K562 (cell line): ENCODE data around the gene NECAB2. TPM values are rescaled to one million over a fixed set of nuclear protein-coding genes. Genes with fewer than 3 reads are reported as not detected.
A peak's percentile ranks its signal among the peaks of the same experiment; 100 is the strongest.

Experiments
- ATAC-seq: fragments of 200-7000 bp; cut with Tn5 transposase; 3 replicates; pipeline ENCODE4 v1.9.1; 2020; ENCODE audit warnings: moderate library complexity
- BruUV-seq: library from RNA; stranded (reverse); fragments of 400-500 nt; replicated peaks from 2 replicates; lab custom pipeline; 2021; lab: Mats Ljungman, UMichigan
- CTCF ChIA-PET: fragments of 300-600 bp; formaldehyde crosslinking; extraction: SDS; loops from one replicate; lab custom pipeline; 2021; ENCODE audit warnings: low intra/inter-chr PET ratio; lab: Yijun Ruan, JAX
- POLR2A ChIA-PET: fragments of 300-600, 350-650 bp; sonication (Branson Sonifier 250); formaldehyde crosslinking; extraction: SDS; loops from one replicate; lab custom pipeline; 2021; ENCODE audit warnings: antibody characterized with exemption, inconsistent platforms; lab: Yijun Ruan, JAX
- DNase-seq, 4 experiments: peaks; one replicate each; pipeline versions ENCODE4 v3.0.0 to v3.0.0-alpha.2; 2011 to 2018; ENCODE audit warnings: low spot score in 3 of 4, mixed read lengths in 3 of 4; ENCODE audit errors: extremely low read depth in 1 of 4
- FAIRE-seq: peaks from 2 replicates; lab custom pipeline; 2011; peaks lifted over from hg19 to GRCh38; lab: Jason Lieb, UNC
- H2AFZ ChIP-seq: 2 replicates; pipeline ENCODE4 v1.6.0; 2011; ENCODE audit warnings: low read depth, low read length, control low read depth, inconsistent platforms
- H3K27ac ChIP-seq: fragments of 200-600 bp; 3 replicates; pipeline ENCODE4 v1.8.0; 2011; ENCODE audit warnings: low read depth, mild to moderate bottlenecking, control low read depth, inconsistent platforms, low read length, moderate library complexity, mixed read lengths; ENCODE audit errors: extremely low read depth
- H3K27me3 ChIP-seq, 2 experiments: fragments of 300-600 bp in 1 of 2; 2 replicates in 1 of 2; 3 replicates in 1 of 2; pipeline versions ENCODE4 v1.6.0 to v1.8.0; 2011; ENCODE audit warnings: inconsistent platforms in 2 of 2, low read length in 2 of 2, mild to moderate bottlenecking in 1 of 2, mixed read lengths in 1 of 2, moderate library complexity in 1 of 2; ENCODE audit not compliant: control insufficient read depth in 2 of 2, insufficient read depth in 2 of 2
- H3K36me3 ChIP-seq: fragments of 300-600 bp; 3 replicates; pipeline ENCODE4 v1.8.0; 2011; ENCODE audit warnings: mild to moderate bottlenecking, low read length, inconsistent platforms; ENCODE audit not compliant: control insufficient read depth, insufficient read depth
- H3K4me1 ChIP-seq, 2 experiments: fragments of 200-600 bp in 1 of 2; replicated peaks in 1 of 2; 2 replicates in 1 of 2; 3 replicates in 1 of 2; pipeline versions ENCODE4 v1.5.1 to v1.8.0; 2011; ENCODE audit warnings: inconsistent platforms in 2 of 2, low read length in 2 of 2, mild to moderate bottlenecking in 1 of 2, mixed read lengths in 1 of 2, moderate library complexity in 1 of 2; ENCODE audit not compliant: control insufficient read depth in 2 of 2, insufficient read depth in 2 of 2
- H3K4me2 ChIP-seq: 2 replicates; pipeline ENCODE4 v1.6.1; 2011; ENCODE audit warnings: low read length, control low read depth, inconsistent platforms, mixed read lengths; ENCODE audit not compliant: insufficient read depth
- H3K4me3 ChIP-seq: fragments of 200-600 bp; sonication (generic), shearing (Covaris generic); 2 replicates; pipeline ENCODE4 v1.5.1; 2016; ENCODE audit warnings: control low read depth, inconsistent platforms
- H3K79me2 ChIP-seq: fragments of 200-600 bp; 3 replicates; pipeline ENCODE4 v1.8.0; 2011; ENCODE audit warnings: low read length, inconsistent platforms; ENCODE audit not compliant: control insufficient read depth, insufficient read depth
- H3K9ac ChIP-seq, 2 experiments: 2 replicates each; pipeline versions ENCODE4 v1.6.0 to v1.6.1; 2011; ENCODE audit warnings: low read depth in 2 of 2, low read length in 2 of 2, control low read depth in 1 of 2, inconsistent platforms in 1 of 2, mild to moderate bottlenecking in 1 of 2, mixed read lengths in 1 of 2; ENCODE audit not compliant: insufficient read depth in 1 of 2
- H3K9me1 ChIP-seq: one replicate; pipeline ENCODE4 v1.6.0; 2011; ENCODE audit warnings: inconsistent platforms, mild to moderate bottlenecking, low read length, moderate library complexity; ENCODE audit not compliant: control insufficient read depth, insufficient read depth
- H3K9me3 ChIP-seq: replicated peaks from 2 replicates; pipeline ENCODE4 v1.5.1; 2011; ENCODE audit warnings: low read depth, low read length, inconsistent platforms; ENCODE audit not compliant: control insufficient read depth, insufficient read depth
- H4K20me1 ChIP-seq: replicated peaks from 2 replicates; pipeline ENCODE4 v1.6.1; 2011; ENCODE audit warnings: low read length, inconsistent platforms, mixed read lengths; ENCODE audit not compliant: control insufficient read depth, insufficient read depth
- ARID1B ChIP-seq: fragments of 450-650 bp; IDR thresholded peaks from 2 replicates; pipeline ENCODE4 v1.6.1; 2016; ENCODE audit warnings: antibody characterized with exemption, mild to moderate bottlenecking, inconsistent platforms
- BRF1 ChIP-seq: IDR thresholded peaks from 3 replicates; pipeline ENCODE4 v1.6.1; 2011; ENCODE audit warnings: borderline replicate concordance, mild to moderate bottlenecking; ENCODE audit not compliant: insufficient read length; ENCODE audit errors: extremely low read depth
- CEBPG ChIP-seq, 3 experiments: fragments of 200-800 bp in 1 of 3; sonication (Bioruptor generic) in 1 of 3; sonication (generic) in 1 of 3; formaldehyde crosslinking in 1 of 3; IDR thresholded peaks in 2 of 3; conservative IDR thresholded peaks in 1 of 3; 2 replicates each; pipeline versions ENCODE4 v1.6.1 to v1.8.0; 2016 to 2022; ENCODE audit warnings: missing compliant biosample characterization in 2 of 3, missing genetic modification characterization in 2 of 3, mild to moderate bottlenecking in 1 of 3, missing genetic modification reagents in 1 of 3
- ELF4 ChIP-seq: fragments of 450-650 bp; formaldehyde crosslinking; IDR thresholded peaks from 2 replicates; pipeline ENCODE4 v1.4.0; 2022; ENCODE audit warnings: missing genetic modification characterization
- EWSR1 ChIP-seq: fragments of 450-650 bp; IDR thresholded peaks from 2 replicates; pipeline ENCODE4 v1.6.1; 2018; ENCODE audit warnings: borderline replicate concordance, mild to moderate bottlenecking, low read depth, moderate library complexity; ENCODE audit not compliant: partially characterized antibody
- FUS ChIP-seq: fragments of 200-400 bp; formaldehyde crosslinking; optimal IDR thresholded peaks from 2 replicates; pipeline ENCODE3; 2017; ENCODE audit warnings: low read depth, low read length
- NEUROD1 ChIP-seq: fragments of 150-350 bp; IDR thresholded peaks from 2 replicates; pipeline ENCODE4 v1.6.1; 2014; ENCODE audit warnings: borderline replicate concordance, low read length, low read depth; ENCODE audit not compliant: partially characterized antibody
- PTBP1 ChIP-seq: fragments of 200-400 bp; formaldehyde crosslinking; IDR thresholded peaks from 2 replicates; pipeline ENCODE4 v1.6.1; 2017; ENCODE audit warnings: low read depth, low read length
- THRAP3 ChIP-seq: fragments of 450-650 bp; IDR thresholded peaks from 2 replicates; pipeline ENCODE4 v1.6.1; 2016; ENCODE audit warnings: mild to moderate bottlenecking, inconsistent platforms, borderline replicate concordance
- YBX1 ChIP-seq: fragments of 450-650 bp; IDR thresholded peaks from 2 replicates; pipeline ENCODE4 v1.7.1; 2016; ENCODE audit warnings: mild to moderate bottlenecking
- ZNF165 ChIP-seq: fragments of 250-450 bp; sonication (Bioruptor Pico); IDR thresholded peaks from 2 replicates; pipeline ENCODE4 v1.4.0; 2020; ENCODE audit warnings: borderline replicate concordance
- ZNF316 ChIP-seq: fragments of 450-650 bp; IDR thresholded peaks from 2 replicates; pipeline ENCODE4 v1.6.1; 2016
- ZNF408 ChIP-seq: fragments of 250-450 bp; sonication (Bioruptor Pico); IDR thresholded peaks from 2 replicates; pipeline ENCODE4 v1.4.0; 2020; ENCODE audit warnings: low read depth, mild to moderate bottlenecking, moderate library complexity
- ZNF586 ChIP-seq: fragments of 450-650 bp; formaldehyde crosslinking; conservative IDR thresholded peaks from 2 replicates; pipeline ENCODE4 v1.4.0; 2020; ENCODE audit warnings: mild to moderate bottlenecking, moderate library complexity
- ZNF696 ChIP-seq: fragments of 250-450 bp; sonication (Bioruptor Pico); conservative IDR thresholded peaks from 2 replicates; pipeline ENCODE4 v1.4.0; 2020; ENCODE audit warnings: mild to moderate bottlenecking, moderate library complexity
- WGBS: fragments of 100-300 bp; shearing (Covaris generic); methylation state at CpG from one replicate; pipeline ENCODE4 v1.1.6; 2016; ENCODE audit warnings: low coverage, mixed read lengths; ENCODE audit not compliant: insufficient coverage; ENCODE audit errors: missing lambda C conversion rate; 5-methylcytosine and 5-hydroxymethylcytosine counted together
- in situ Hi-C: fragments of 300-500 bp; cut with MboI; formaldehyde crosslinking; loops from 4 replicates; pipeline ENCODE4 v1.15.0; 2018; ENCODE audit warnings: inconsistent platforms, mixed read lengths
- intact Hi-C: fragments of 100-400 bp; cut with micrococcal nuclease; formaldehyde crosslinking; loops from 2 replicates; pipeline ENCODE4 v1.14.2; 2022
- polyA plus RNA-seq, 8 experiments: library from polyadenylated mRNA; depleted of rRNA in 4 of 8; stranded (reverse) in 5 of 8; unstranded in 3 of 8; fragments of >200 nt; fragmentation: Nextera tagmentation in 2 of 8; fragmentation: Illumina TruSeq in 1 of 8; extraction: Ambion mirVana in 2 of 8; extraction: Trizol in 1 of 8; gene quantifications; 2 replicates each; pipeline versions ENCODE4 v1.2.1 to v1.2.3, GENCODE V29; 2011 to 2014; ENCODE audit warnings: inconsistent platforms in 1 of 8, missing spikeins in 1 of 8
- total RNA-seq, 7 experiments: library from RNA; depleted of rRNA in 6 of 7; stranded (reverse); fragments of >200 nt in 6 of 7; fragmentation: Illumina TruSeq in 2 of 7; extraction: Trizol in 2 of 7; gene quantifications; 2 replicates each; pipeline versions ENCODE4 v1.2.1 to v1.2.3, GENCODE V29; 2011 to 2021; ENCODE audit warnings: low replicate concordance in 1 of 7
- TF ChIP-seq, protein P1 (sequence below), 2 experiments: fragments of 450-650 bp; conservative IDR thresholded peaks; 2 replicates each; pipeline ENCODE4 v1.6.1; 2017; ENCODE audit warnings: mild to moderate bottlenecking in 2 of 2, moderate library complexity in 2 of 2
- TF ChIP-seq, protein P2 (sequence below): sonication (generic); formaldehyde crosslinking; IDR thresholded peaks from 2 replicates; pipeline ENCODE4 v1.5.0; 2020; ENCODE audit warnings: missing genetic modification reagents

NECAB2 gene
- total and polyA plus RNA-seq, 9 of the 15 experiments (the other 6 are each of a cell fraction or from before 2014, with no cell fraction given), result 0.03 to 0.28 TPM; not detected in 7

DNA sequence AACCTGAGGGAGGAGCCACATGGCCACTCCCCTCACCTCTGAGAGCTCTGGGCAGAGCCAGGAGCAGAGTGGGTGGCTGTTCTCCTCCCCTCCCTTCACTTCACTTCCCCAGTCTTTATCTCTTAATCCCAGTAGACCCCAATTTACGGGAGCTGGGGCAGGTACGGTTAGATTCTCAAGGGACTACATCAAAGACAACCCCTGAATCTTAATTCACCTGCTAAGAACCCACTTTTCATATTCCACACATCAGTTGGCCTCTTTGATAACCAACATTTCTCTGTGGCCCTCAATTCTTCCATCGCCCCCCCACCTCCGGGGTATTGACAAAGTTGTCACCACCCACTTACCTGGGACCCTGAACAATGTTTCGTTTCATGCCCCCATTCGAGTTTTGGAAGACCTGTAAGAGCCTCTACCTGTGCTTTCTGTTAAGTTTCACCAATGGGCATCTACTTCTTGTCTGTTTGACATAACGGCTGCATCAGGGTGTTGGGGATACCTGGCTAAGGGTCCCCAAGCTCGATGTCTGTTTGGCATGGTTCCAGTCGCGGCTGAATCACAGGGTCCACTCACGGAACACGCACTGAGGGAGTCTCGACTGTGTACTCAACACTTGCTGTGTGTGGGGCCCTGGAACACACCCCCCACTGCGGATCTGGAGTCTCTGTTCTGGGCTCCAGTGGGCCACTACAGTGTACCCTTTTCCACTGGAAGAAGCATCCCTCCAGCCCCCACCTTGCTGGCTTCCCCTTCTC, 46.7 kb downstream of the NECAB2 start:
- no TSS peak for BruUV-seq
- FAIRE-seq (peak; percentile 32), DNase-seq (no peak), ATAC-seq (no peak)
- H3K4me1 ChIP-seq, result peaks cover 10 to 19% of the 10 kb centered on the region in 2 experiments; a peak in 4 of 5 replicates
- intact Hi-C loops (loop anchor here (2.0 kb wide), 1 partner anchor 28 kb away; the partner anchor contains the start of gene SLC38A8), in situ Hi-C loops (no loop called here)
- H3K9ac ChIP-seq, result 0 out of 4 replicates have a peak overlapping the region, but pooled peaks of 1 of the 2 experiments have one; percentile 39
- no peak overlapping the region; the same call in 1 of the 2 replicates for H3K4me3 ChIP-seq
- H3K9me3 ChIP-seq, result no peaks in the 10 kb centered on the region
- WGBS, result 14% methylated on average over 14 of the region's 14 CpGs
- no peaks in the 10 kb centered on the region for H3K9me1 ChIP-seq
- CTCF ChIA-PET, result no interaction called here
- H4K20me1 ChIP-seq, result no peaks in the 10 kb centered on the region
- peak overlapping the region; percentile 40 for H2AFZ ChIP-seq
- H3K79me2 ChIP-seq, result no peaks in the 10 kb centered on the region
- H3K36me3 ChIP-seq, result no peaks in the 10 kb centered on the region
- peak overlapping the region; percentile 60 for H3K4me2 ChIP-seq
- peaks cover 8 to 23% of the 10 kb centered on the region in 2 experiments; a peak in 4 of 5 replicates for H3K27me3 ChIP-seq
- POLR2A ChIA-PET, result interaction anchor here (0.6 to 1.8 kb wide), 11 partner anchors 10 to 206 kb away, joined by 3 to 7 read pairs (median 4); no protein-coding TSS in a partner anchor
- no peak overlapping the region for H3K27ac ChIP-seq
- TF ChIP-seq, protein P1, sequence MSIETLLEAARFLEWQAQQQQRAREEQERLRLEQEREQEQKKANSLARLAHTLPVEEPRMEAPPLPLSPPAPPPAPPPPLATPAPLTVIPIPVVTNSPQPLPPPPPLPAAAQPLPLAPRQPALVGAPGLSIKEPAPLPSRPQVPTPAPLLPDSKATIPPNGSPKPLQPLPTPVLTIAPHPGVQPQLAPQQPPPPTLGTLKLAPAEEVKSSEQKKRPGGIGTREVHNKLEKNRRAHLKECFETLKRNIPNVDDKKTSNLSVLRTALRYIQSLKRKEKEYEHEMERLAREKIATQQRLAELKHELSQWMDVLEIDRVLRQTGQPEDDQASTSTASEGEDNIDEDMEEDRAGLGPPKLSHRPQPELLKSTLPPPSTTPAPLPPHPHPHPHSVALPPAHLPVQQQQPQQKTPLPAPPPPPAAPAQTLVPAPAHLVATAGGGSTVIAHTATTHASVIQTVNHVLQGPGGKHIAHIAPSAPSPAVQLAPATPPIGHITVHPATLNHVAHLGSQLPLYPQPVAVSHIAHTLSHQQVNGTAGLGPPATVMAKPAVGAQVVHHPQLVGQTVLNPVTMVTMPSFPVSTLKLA (conservative IDR thresholded peaks at IDR 0.05), result peak in 1 of 2 experiments; percentile 18; a peak in 1 of 4 replicates
- TF ChIP-seq ZNF696 (CRISPR knock-in tag), result no peak
- TF ChIP-seq CEBPG (CRISPR knock-in tag; IDR thresholded peaks at IDR 0.05), result no peak
- TF ChIP-seq CEBPG (tag; conservative IDR thresholded peaks at IDR 0.05 in 1 of 2, IDR thresholded peaks at IDR 0.05 in 1 of 2), result no peak
- TF ChIP-seq BRF1, result no peak
- no peak for TF ChIP-seq NEUROD1
- TF ChIP-seq, protein P2, sequence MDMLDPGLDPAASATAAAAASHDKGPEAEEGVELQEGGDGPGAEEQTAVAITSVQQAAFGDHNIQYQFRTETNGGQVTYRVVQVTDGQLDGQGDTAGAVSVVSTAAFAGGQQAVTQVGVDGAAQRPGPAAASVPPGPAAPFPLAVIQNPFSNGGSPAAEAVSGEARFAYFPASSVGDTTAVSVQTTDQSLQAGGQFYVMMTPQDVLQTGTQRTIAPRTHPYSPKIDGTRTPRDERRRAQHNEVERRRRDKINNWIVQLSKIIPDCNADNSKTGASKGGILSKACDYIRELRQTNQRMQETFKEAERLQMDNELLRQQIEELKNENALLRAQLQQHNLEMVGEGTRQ (CRISPR knock-in tag), result peak; percentile 61
- TF ChIP-seq ZNF408 (CRISPR knock-in tag), result no peak
- TF ChIP-seq ZNF586 (CRISPR knock-in tag), result no peak
- no peak for TF ChIP-seq ZNF316
- no peak for TF ChIP-seq PTBP1
- peak; percentile 26; the same call in 1 of the 2 replicates for TF ChIP-seq ARID1B
- no peak for TF ChIP-seq ZNF165
- TF ChIP-seq EWSR1, result no peak
- TF ChIP-seq YBX1, result no peak
- no peak for TF ChIP-seq ELF4 (CRISPR knock-in tag)
- TF ChIP-seq THRAP3, result no peak
- no peak for TF ChIP-seq FUS
